ENCODE results near the gene GRM8.

- TF ChIP-seq EZH2phosphoT487 (IDR thresholded peaks at IDR 0.05; ENCODE audit: borderline replicate concordance, low read length) (no peak), CTCF (IDR thresholded peaks at IDR 0.05; ENCODE audit: low read depth, low read length, poor library complexity, severe bottlenecking) (no peak)
Observed at GRCh38 chr7:126698909-126699308, 553.8 kb downstream of the GRM8 start.
